HEK293 (cell line): ENCODE measurements around the gene CIP2A.

Experiments
- CTCF ChIP-seq: fragments of 450-650 bp; formaldehyde crosslinking; IDR thresholded peaks from 2 replicates; pipeline ENCODE4 v1.5.1; 2016; ENCODE audit warnings: missing biosample characterization, missing genetic modification characterization
- REST ChIP-seq: fragments of 450-650 bp; formaldehyde crosslinking; IDR thresholded peaks from 2 replicates; pipeline ENCODE4 v1.5.1; 2016; ENCODE audit warnings: missing biosample characterization, missing genetic modification characterization
- TRIM28 ChIP-seq: IDR thresholded peaks from 2 replicates; pipeline ENCODE4 v1.6.1; 2011; ENCODE audit warnings: low read length, control low read depth, borderline replicate concordance
- YY1 ChIP-seq: fragments of 450-650 bp; formaldehyde crosslinking; IDR thresholded peaks from 2 replicates; pipeline ENCODE4 v1.5.1; 2018; ENCODE audit warnings: missing biosample characterization, missing genetic modification characterization
- ZNF530 ChIP-seq: fragments of 450-650 bp; formaldehyde crosslinking; IDR thresholded peaks from 2 replicates; pipeline ENCODE4 v1.5.1; 2016; ENCODE audit warnings: low read depth, missing biosample characterization, missing genetic modification characterization
- ZNF548 ChIP-seq: fragments of 450-650 bp; formaldehyde crosslinking; IDR thresholded peaks from 2 replicates; pipeline ENCODE4 v1.5.1; 2016; ENCODE audit warnings: missing biosample characterization, missing genetic modification characterization
- ZNF768 ChIP-seq: fragments of 450-650 bp; formaldehyde crosslinking; IDR thresholded peaks from 2 replicates; pipeline ENCODE4 v1.5.1; 2018; ENCODE audit warnings: missing biosample characterization, mild to moderate bottlenecking, missing genetic modification characterization
- TF ChIP-seq, protein P1 (sequence below): fragments of 450-650 bp; formaldehyde crosslinking; IDR thresholded peaks from 2 replicates; pipeline ENCODE4 v1.5.1; 2016; ENCODE audit warnings: missing biosample characterization, missing genetic modification characterization, low read depth

DNA sequence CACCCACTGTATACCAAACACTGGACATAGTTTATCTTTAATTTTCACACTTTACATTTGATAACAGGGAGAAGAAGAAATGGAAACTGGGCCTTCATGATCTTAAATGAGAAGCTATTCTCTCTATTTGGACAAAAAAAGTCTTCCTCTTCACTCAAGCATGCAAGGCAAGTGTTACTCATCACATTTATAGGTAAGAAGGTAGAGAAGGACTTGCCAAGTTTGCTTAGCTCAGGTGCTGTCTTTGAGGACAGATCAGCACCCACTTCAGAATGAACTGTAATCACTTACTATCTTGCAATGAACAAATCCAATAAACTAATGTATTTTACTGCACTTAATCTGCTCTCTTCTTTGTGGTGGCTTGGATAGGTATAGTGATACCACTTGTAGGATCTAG is 77.7 kb downstream of the CIP2A start:
- TF ChIP-seq CTCF = no peak
- TF ChIP-seq, protein P1, sequence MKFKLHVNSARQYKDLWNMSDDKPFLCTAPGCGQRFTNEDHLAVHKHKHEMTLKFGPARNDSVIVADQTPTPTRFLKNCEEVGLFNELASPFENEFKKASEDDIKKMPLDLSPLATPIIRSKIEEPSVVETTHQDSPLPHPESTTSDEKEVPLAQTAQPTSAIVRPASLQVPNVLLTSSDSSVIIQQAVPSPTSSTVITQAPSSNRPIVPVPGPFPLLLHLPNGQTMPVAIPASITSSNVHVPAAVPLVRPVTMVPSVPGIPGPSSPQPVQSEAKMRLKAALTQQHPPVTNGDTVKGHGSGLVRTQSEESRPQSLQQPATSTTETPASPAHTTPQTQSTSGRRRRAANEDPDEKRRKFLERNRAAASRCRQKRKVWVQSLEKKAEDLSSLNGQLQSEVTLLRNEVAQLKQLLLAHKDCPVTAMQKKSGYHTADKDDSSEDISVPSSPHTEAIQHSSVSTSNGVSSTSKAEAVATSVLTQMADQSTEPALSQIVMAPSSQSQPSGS (tag by site-specific recombination) = no peak
- no peak for TF ChIP-seq TRIM28
- no peak for TF ChIP-seq ZNF530 (tag by site-specific recombination)
- no peak for TF ChIP-seq YY1 (tag by site-specific recombination)
- TF ChIP-seq REST = no peak
- no peak for TF ChIP-seq ZNF548 (tag by site-specific recombination)
- TF ChIP-seq ZNF768 (tag by site-specific recombination) = no peak
